CD4-positive, alpha-beta T cell (primary cell): ENCODE results near the gene GLRA3. TPM values are rescaled to one million over a fixed set of nuclear protein-coding genes. Genes with fewer than 3 reads are reported as not detected.
"Not testable (repeated sequence)": the region's sequence is repeated elsewhere in the genome, so short reads cannot be mapped to it uniquely, and the experiment has no call there.

Source experiments
- ATAC-seq: fragments of 200-7000 bp; cut with Tn5 transposase; one replicate; pipeline ENCODE4 v1.10.0; 2022; ENCODE audit warnings: mild to moderate bottlenecking; ENCODE audit not compliant: poor library complexity
- CTCF ChIA-PET: fragments of 350-600 bp; sonication (Branson Sonifier 250); formaldehyde crosslinking; loops from one replicate; lab custom pipeline; 2021; ENCODE audit warnings: antibody characterized with exemption, inconsistent platforms; lab: Charles Lee
- POLR2A ChIA-PET: fragments of 350-600 bp; sonication (Branson Sonifier 250); formaldehyde crosslinking; loops from one replicate; lab custom pipeline; 2021; ENCODE audit warnings: antibody characterized with exemption, inconsistent platforms; lab: Charles Lee
- DNase-seq, 14 experiments: peaks; one replicate each; pipeline ENCODE4 v3.0.0-alpha.2; 2013 to 2020; ENCODE audit warnings: mixed read lengths in 2 of 14
- H3K27ac ChIP-seq, 2 donors: one replicate each; pipeline versions ENCODE4 v1.5.1 to v1.7.0; 2013; ENCODE audit warnings: low read length in 2 of 2, low read depth in 1 of 2, mild to moderate bottlenecking in 1 of 2
- H3K27me3 ChIP-seq, 2 experiments: 1 replicate in 1 of 2; 2 replicates in 1 of 2; pipeline versions ENCODE4 v1.6.1 to v1.7.0; 2013; ENCODE audit warnings: low read length in 2 of 2, control low read depth in 1 of 2, mild to moderate bottlenecking in 1 of 2, moderate library complexity in 1 of 2; ENCODE audit not compliant: insufficient read depth in 2 of 2, control insufficient read depth in 1 of 2
- H3K36me3 ChIP-seq: one replicate; pipeline ENCODE4 v1.6.1; 2013; ENCODE audit warnings: low read length, control low read depth; ENCODE audit not compliant: insufficient read depth
- H3K4me1 ChIP-seq: one replicate; pipeline ENCODE4 v1.6.1; 2013; ENCODE audit warnings: low read length, control low read depth; ENCODE audit not compliant: insufficient read depth
- H3K4me3 ChIP-seq: one replicate; pipeline ENCODE4 v1.5.1; 2013; ENCODE audit warnings: mild to moderate bottlenecking, low read length, moderate library complexity
- H3K9me3 ChIP-seq, 2 experiments: 1 replicate in 1 of 2; 2 replicates in 1 of 2; pipeline versions ENCODE4 v1.6.1 to v1.7.0; 2013; ENCODE audit warnings: low read length in 2 of 2, mild to moderate bottlenecking in 2 of 2, control low read depth in 1 of 2, moderate library complexity in 1 of 2; ENCODE audit not compliant: control insufficient read depth in 1 of 2, insufficient read depth in 1 of 2
- H3K27ac Mint-ChIP-seq: one replicate; pipeline ENCODE4 v1.8.0; 2020; ENCODE audit warnings: mixed read lengths
- H3K27me3 Mint-ChIP-seq: one replicate; pipeline ENCODE4 v1.8.0; 2021; ENCODE audit warnings: mixed read lengths
- H3K36me3 Mint-ChIP-seq: one replicate; pipeline ENCODE4 v1.8.0; 2021; ENCODE audit warnings: low read depth, mixed read lengths
- H3K4me1 Mint-ChIP-seq: one replicate; pipeline ENCODE4 v1.8.0; 2021; ENCODE audit warnings: low read depth, mixed read lengths
- H3K4me3 Mint-ChIP-seq: one replicate; pipeline ENCODE4 v1.8.0; 2020; ENCODE audit warnings: mild to moderate bottlenecking, mixed read lengths
- H3K9me3 Mint-ChIP-seq: one replicate; pipeline ENCODE4 v1.8.0; 2020; ENCODE audit warnings: mixed read lengths
- intact Hi-C, 2 experiments: fragments of 100-400 bp; cut with DNase I in 1 of 2; cut with micrococcal nuclease in 1 of 2; formaldehyde crosslinking; loops; one replicate each; pipeline versions ENCODE4 v1.15.1 to v1.9.0; 2023 to 2025; cut with DNase I, micrococcal nuclease
- polyA plus RNA-seq, 2 donors: library from polyadenylated mRNA; unstranded; fragments of 120-200 nt; gene quantifications; one replicate each; pipeline ENCODE4 v1.2.1, GENCODE V29; 2013
- total RNA-seq, 174 experiments: library from RNA in 2 of 174; stranded (reverse) in 2 of 174; gene quantifications; one replicate each; pipeline ENCODE4 v1.2.3 and lab custom pipeline; 2021 to 2026
- TF ChIP-seq, protein P1 (sequence below): fragments of 200-600 bp; IDR thresholded peaks from one replicate; pipeline ENCODE4 v1.8.0; 2022; ENCODE audit warnings: antibody characterized with exemption, mild to moderate bottlenecking

The GLRA3 gene
- total RNA-seq, result not detected
- not detected for polyA plus RNA-seq (2013, experiment 1 of 2)
- not detected for polyA plus RNA-seq (2013, experiment 2 of 2)
- total RNA-seq (lab: John Stamatoyannopoulos, UW), result 0 to 0.08 (median 0) reads per million in 172 experiments

DNA sequence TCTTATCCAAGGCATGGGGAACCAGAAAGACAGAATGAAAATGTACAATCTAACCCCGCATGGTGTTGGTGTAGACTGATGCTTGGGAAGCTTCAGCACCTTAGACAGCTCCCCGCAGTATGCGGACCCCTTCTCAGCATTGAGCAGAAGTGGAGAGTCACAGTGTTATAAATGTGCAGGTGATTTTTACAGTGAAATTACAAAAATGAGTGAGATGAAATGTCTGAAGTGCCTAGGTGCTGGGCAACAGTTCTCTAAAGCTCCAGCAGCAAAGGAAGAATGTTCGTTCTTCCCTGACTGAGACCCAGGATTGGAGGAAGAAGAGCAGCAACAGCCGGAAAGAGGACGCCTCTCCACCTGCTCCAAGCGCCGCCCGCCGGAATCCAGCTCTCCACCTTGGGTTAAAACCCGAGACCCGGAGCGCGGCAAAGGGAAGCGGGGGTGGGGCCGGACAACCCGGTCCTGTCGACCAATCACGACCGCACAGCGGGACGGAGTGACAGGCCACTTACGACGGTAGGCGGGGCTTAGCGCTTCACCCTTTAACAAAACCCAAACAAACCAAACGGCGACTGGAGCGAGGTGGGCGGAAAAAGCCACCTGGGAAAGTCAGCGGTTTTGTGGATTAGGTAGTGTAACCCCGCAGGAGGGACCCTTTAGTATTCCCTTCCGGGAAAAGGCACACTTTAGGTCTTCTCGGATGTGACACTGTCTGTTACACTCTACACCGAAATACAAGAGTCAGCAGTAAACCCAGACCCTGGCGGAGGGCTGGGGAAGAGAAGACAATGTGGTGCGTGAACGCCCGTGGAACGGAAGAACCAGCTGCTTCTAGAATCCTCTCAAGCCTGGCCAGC lies at the start of gene GLRA3:
Gene GLRA3 (minus strand): TSS at position 403 of the 857 bp plus-strand sequence. CDS start 436 bp downstream, outside the sequence.
- Mint-ChIP-seq H3K36me3 (no peaks in the 10 kb centered on the region), H3K27ac (no peak within 1 kb of the TSS), H3K9me3 (peaks cover 5% of the 10 kb centered on the region), H3K4me3 (no peak within 1 kb of the TSS), H3K27me3 (peaks cover 21% of the 10 kb centered on the region), H3K4me1 (peaks cover 5% of the 10 kb centered on the region)
- H3K4me1 ChIP-seq, result no peaks in the 10 kb centered on the region
- H3K4me3 ChIP-seq, result no peak within 1 kb of the TSS
- H3K9me3 ChIP-seq, result peaks cover 0 to 7% of the 10 kb centered on the region in 2 experiments
- DNase-seq (no peak), ATAC-seq (no peak)
- POLR2A ChIA-PET, result no interaction called here
- H3K27ac ChIP-seq, result no peak within 1 kb of the TSS
- no peaks in the 10 kb centered on the region for H3K36me3 ChIP-seq
- H3K27me3 ChIP-seq, result peaks cover 0 to 8% of the 10 kb centered on the region in 2 experiments
- TF ChIP-seq, protein P1, sequence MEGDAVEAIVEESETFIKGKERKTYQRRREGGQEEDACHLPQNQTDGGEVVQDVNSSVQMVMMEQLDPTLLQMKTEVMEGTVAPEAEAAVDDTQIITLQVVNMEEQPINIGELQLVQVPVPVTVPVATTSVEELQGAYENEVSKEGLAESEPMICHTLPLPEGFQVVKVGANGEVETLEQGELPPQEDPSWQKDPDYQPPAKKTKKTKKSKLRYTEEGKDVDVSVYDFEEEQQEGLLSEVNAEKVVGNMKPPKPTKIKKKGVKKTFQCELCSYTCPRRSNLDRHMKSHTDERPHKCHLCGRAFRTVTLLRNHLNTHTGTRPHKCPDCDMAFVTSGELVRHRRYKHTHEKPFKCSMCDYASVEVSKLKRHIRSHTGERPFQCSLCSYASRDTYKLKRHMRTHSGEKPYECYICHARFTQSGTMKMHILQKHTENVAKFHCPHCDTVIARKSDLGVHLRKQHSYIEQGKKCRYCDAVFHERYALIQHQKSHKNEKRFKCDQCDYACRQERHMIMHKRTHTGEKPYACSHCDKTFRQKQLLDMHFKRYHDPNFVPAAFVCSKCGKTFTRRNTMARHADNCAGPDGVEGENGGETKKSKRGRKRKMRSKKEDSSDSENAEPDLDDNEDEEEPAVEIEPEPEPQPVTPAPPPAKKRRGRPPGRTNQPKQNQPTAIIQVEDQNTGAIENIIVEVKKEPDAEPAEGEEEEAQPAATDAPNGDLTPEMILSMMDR, result no peak
- CTCF ChIA-PET, result no interaction called here
- intact Hi-C loops, result no loop called here

DNA sequence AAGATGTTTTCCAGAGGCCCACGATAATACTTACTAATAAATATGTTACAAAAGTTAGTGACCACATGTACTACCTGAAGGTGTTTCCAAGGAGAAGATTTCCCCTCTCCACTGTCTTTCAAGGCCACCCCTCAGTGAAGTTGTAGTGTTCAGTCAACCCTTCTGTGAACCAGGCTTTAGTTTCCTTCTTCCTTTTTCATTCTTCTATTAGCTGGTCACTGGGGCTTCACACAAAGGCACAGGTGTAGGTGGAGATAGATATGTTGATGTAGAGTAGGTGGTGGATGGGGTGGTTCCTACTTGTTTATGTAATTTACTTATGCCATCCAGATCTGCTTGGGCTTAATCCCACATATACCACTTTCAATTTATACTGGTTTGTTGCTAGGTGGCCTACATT lies 45.9 kb upstream of the GLRA3 start:
- Mint-ChIP-seq H3K27ac (no peak overlapping the region), H3K9me3 (peaks cover 2% of the 10 kb centered on the region), H3K4me3 (no peak overlapping the region), H3K4me1 (no peaks in the 10 kb centered on the region), H3K27me3 (no peaks in the 10 kb centered on the region), H3K36me3 (no peaks in the 10 kb centered on the region)
- intact Hi-C loops, result no loop called here
- H3K27me3 ChIP-seq, result no peaks in the 10 kb centered on the region
- TF ChIP-seq, protein P1, result no peak
- POLR2A ChIA-PET, result no interaction called here
- no peak for DNase-seq
- no peaks in the 10 kb centered on the region for H3K36me3 ChIP-seq
- no peaks in the 10 kb centered on the region for H3K4me1 ChIP-seq
- H3K27ac ChIP-seq, result no peak overlapping the region
- no peak overlapping the region for H3K4me3 ChIP-seq
- CTCF ChIA-PET, result interaction anchor here (1.1 kb wide), 1 partner anchor 9 kb away, joined by 3 read pairs; no protein-coding TSS in a partner anchor
- no peak for ATAC-seq
- H3K9me3 ChIP-seq, result peaks cover 0 to 3% of the 10 kb centered on the region in 2 experiments

DNA sequence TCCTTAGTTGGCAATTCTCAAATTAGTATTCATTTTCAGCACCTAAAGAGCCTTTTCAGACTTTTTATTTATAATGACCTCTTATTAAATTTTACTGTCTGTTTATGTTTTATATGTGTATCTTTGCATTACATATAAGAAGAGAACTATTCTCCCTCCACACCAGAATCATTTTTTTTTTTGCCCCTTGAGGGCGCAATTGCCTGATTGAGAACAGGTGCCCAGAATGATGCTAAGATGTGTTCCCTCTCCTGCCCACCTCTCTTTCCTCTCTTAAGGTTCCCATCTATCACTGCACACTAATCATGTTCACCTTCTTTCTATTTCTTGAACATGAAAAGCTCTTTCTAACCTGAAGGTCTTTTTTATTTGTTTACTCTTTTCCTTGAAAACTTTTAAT lies 44.9 kb upstream of the GLRA3 start:
- DNase-seq (no peak), ATAC-seq (no peak)
- no peaks in the 10 kb centered on the region for H3K4me1 Mint-ChIP-seq
- ChIA-PET CTCF (no interaction called here), POLR2A (no interaction called here)
- H3K27ac ChIP-seq, result no peak overlapping the region
- no peaks in the 10 kb centered on the region for H3K36me3 ChIP-seq
- H3K4me1 ChIP-seq, result no peaks in the 10 kb centered on the region
- peaks cover 0 to 3% of the 10 kb centered on the region in 2 experiments for H3K9me3 ChIP-seq
- TF ChIP-seq, protein P1, result no peak
- intact Hi-C loops, result no loop called here
- no peaks in the 10 kb centered on the region for H3K36me3 Mint-ChIP-seq
- H3K27me3 ChIP-seq, result no peaks in the 10 kb centered on the region
- peaks cover 2% of the 10 kb centered on the region for H3K9me3 Mint-ChIP-seq
- H3K4me3 ChIP-seq, result no peak overlapping the region
- no peak overlapping the region for H3K4me3 Mint-ChIP-seq
- H3K27me3 Mint-ChIP-seq, result no peaks in the 10 kb centered on the region
- no peak overlapping the region for H3K27ac Mint-ChIP-seq

GRCh38 chr4:174873146-174873545 lies 44.1 kb upstream of the GLRA3 start:
- H3K4me3 ChIP-seq, H3K27ac Mint-ChIP-seq, DNase-seq, H3K27ac ChIP-seq, intact Hi-C loops, H3K9me3 ChIP-seq, H3K4me1 ChIP-seq, POLR2A ChIA-PET, H3K36me3 ChIP-seq, ATAC-seq, H3K9me3 Mint-ChIP-seq, CTCF ChIA-PET, H3K27me3 ChIP-seq, H3K27me3 Mint-ChIP-seq, H3K36me3 Mint-ChIP-seq, H3K4me3 Mint-ChIP-seq, H3K4me1 Mint-ChIP-seq: not testable (repeated sequence)
